ENCODE measurements around the gene GRIN3B.

The GRIN3B gene

GRCh38 chr19:960601-960938 lies 39.6 kb upstream of the GRIN3B start:
- Histone ChIP-seq H2AFZ (ENCODE audit: low read depth, low read length) (no peak overlapping the region), H3K4me3 (ENCODE audit: low read length) (no peak overlapping the region), H3K36me3 (ENCODE audit: insufficient read depth, low read length) (peaks cover 28% of the 10 kb centered on the region), H3K9me3 (ENCODE audit: low read length) (peaks cover 9% of the 10 kb centered on the region), H3K27me3 (ENCODE audit: insufficient read depth, low read length) (no peaks in the 10 kb centered on the region), H3K4me1 (ENCODE audit: insufficient read depth, low read length) (peaks cover 15% of the 10 kb centered on the region)

GRCh38 chr19:961866-962620 lies 38.2 kb upstream of the GRIN3B start:
- peaks cover 14% of the 10 kb centered on the region for H3K9me3 ChIP-seq (ENCODE audit: low read length)
- H3K36me3 ChIP-seq (ENCODE audit: insufficient read depth, low read length): peaks cover 35% of the 10 kb centered on the region

GRCh38 chr19:962683-963400 lies 37.4 kb upstream of the GRIN3B start:
- Histone ChIP-seq H2AFZ (ENCODE audit: low read depth, low read length) (no peak overlapping the region), H3K4me1 (ENCODE audit: insufficient read depth, low read length) (peaks cover 3% of the 10 kb centered on the region), H3K4me3 (ENCODE audit: low read length) (no peak overlapping the region), H3K9me3 (ENCODE audit: low read length) (peaks cover 14% of the 10 kb centered on the region), H3K36me3 (ENCODE audit: insufficient read depth, low read length) (peaks cover 40% of the 10 kb centered on the region), H3K27me3 (ENCODE audit: insufficient read depth, low read length) (no peaks in the 10 kb centered on the region)

More at GRCh38 chr19:961866-962620, 38.2 kb upstream of the GRIN3B start:
- Histone ChIP-seq H3K4me1 (ENCODE audit: insufficient read depth, low read length) (peaks cover 3% of the 10 kb centered on the region), H3K27me3 (ENCODE audit: insufficient read depth, low read length) (no peaks in the 10 kb centered on the region), H3K4me3 (ENCODE audit: low read length) (no peak overlapping the region), H2AFZ (ENCODE audit: low read depth, low read length) (no peak overlapping the region)

GRCh38 chr19:963486-963951 lies 36.7 kb upstream of the GRIN3B start:
- H2AFZ ChIP-seq (ENCODE audit: low read depth, low read length): no peak overlapping the region
- H3K9me3 ChIP-seq (ENCODE audit: low read length): peaks cover 17% of the 10 kb centered on the region
- H3K27me3 ChIP-seq (ENCODE audit: insufficient read depth, low read length): no peaks in the 10 kb centered on the region
- H3K36me3 ChIP-seq (ENCODE audit: insufficient read depth, low read length): peaks cover 44% of the 10 kb centered on the region
- peaks cover 3% of the 10 kb centered on the region for H3K4me1 ChIP-seq (ENCODE audit: insufficient read depth, low read length)
- no peak overlapping the region for H3K4me3 ChIP-seq (ENCODE audit: low read length)

- H2AFZ ChIP-seq (ENCODE audit: low read depth, low read length): no peak overlapping the region
- peaks cover 50% of the 10 kb centered on the region for H3K36me3 ChIP-seq (ENCODE audit: insufficient read depth, low read length)
- H3K27me3 ChIP-seq (ENCODE audit: insufficient read depth, low read length): no peaks in the 10 kb centered on the region
- H3K4me1 ChIP-seq (ENCODE audit: insufficient read depth, low read length): peaks cover 3% of the 10 kb centered on the region
- H3K4me3 ChIP-seq (ENCODE audit: low read length): no peak overlapping the region
- peaks cover 21% of the 10 kb centered on the region for H3K9me3 ChIP-seq (ENCODE audit: low read length)
Measured at GRCh38 chr19:964116-964520, 36.1 kb upstream of the GRIN3B start.

- Histone ChIP-seq H3K36me3 (ENCODE audit: insufficient read depth, low read length) (peaks cover 57% of the 10 kb centered on the region), H3K4me1 (ENCODE audit: insufficient read depth, low read length) (peaks cover 3% of the 10 kb centered on the region), H3K9me3 (ENCODE audit: low read length) (peaks cover 25% of the 10 kb centered on the region), H2AFZ (ENCODE audit: low read depth, low read length) (no peak overlapping the region), H3K27me3 (ENCODE audit: insufficient read depth, low read length) (no peaks in the 10 kb centered on the region), H3K4me3 (ENCODE audit: low read length) (no peak overlapping the region)
Measured at GRCh38 chr19:964761-965694, 35.2 kb upstream of the GRIN3B start.

GRCh38 chr19:966485-967088 lies 33.6 kb upstream of the GRIN3B start:
- no peak overlapping the region for H2AFZ ChIP-seq (ENCODE audit: low read depth, low read length)
- no peaks in the 10 kb centered on the region for H3K27me3 ChIP-seq (ENCODE audit: insufficient read depth, low read length)
- H3K36me3 ChIP-seq (ENCODE audit: insufficient read depth, low read length): peaks cover 67% of the 10 kb centered on the region
- H3K4me1 ChIP-seq (ENCODE audit: insufficient read depth, low read length): no peaks in the 10 kb centered on the region
- H3K4me3 ChIP-seq (ENCODE audit: low read length): no peak overlapping the region
- H3K9me3 ChIP-seq (ENCODE audit: low read length): peaks cover 35% of the 10 kb centered on the region

- H3K4me3 ChIP-seq (ENCODE audit: low read length): no peak overlapping the region
- H3K27me3 ChIP-seq (ENCODE audit: insufficient read depth, low read length): no peaks in the 10 kb centered on the region
- H3K9me3 ChIP-seq (ENCODE audit: low read length): peaks cover 29% of the 10 kb centered on the region
- no peaks in the 10 kb centered on the region for H3K4me1 ChIP-seq (ENCODE audit: insufficient read depth, low read length)
- H2AFZ ChIP-seq (ENCODE audit: low read depth, low read length): no peak overlapping the region
- peaks cover 49% of the 10 kb centered on the region for H3K36me3 ChIP-seq (ENCODE audit: insufficient read depth, low read length)
Measured at GRCh38 chr19:970695-971094, 29.5 kb upstream of the GRIN3B start.

GRCh38 chr19:971795-972194 lies 28.4 kb upstream of the GRIN3B start:
- H3K4me3 ChIP-seq (ENCODE audit: low read length): no peak overlapping the region
- H3K9me3 ChIP-seq (ENCODE audit: low read length): peaks cover 24% of the 10 kb centered on the region
- H3K36me3 ChIP-seq (ENCODE audit: insufficient read depth, low read length): peaks cover 44% of the 10 kb centered on the region
- no peak overlapping the region for H2AFZ ChIP-seq (ENCODE audit: low read depth, low read length)
- no peaks in the 10 kb centered on the region for H3K27me3 ChIP-seq (ENCODE audit: insufficient read depth, low read length)
- H3K4me1 ChIP-seq (ENCODE audit: insufficient read depth, low read length): no peaks in the 10 kb centered on the region

- Histone ChIP-seq H3K27me3 (ENCODE audit: insufficient read depth, low read length) (no peaks in the 10 kb centered on the region), H3K4me3 (ENCODE audit: low read length) (no peak overlapping the region), H3K9me3 (ENCODE audit: low read length) (peaks cover 24% of the 10 kb centered on the region), H3K4me1 (ENCODE audit: insufficient read depth, low read length) (no peaks in the 10 kb centered on the region), H2AFZ (ENCODE audit: low read depth, low read length) (no peak overlapping the region), H3K36me3 (ENCODE audit: insufficient read depth, low read length) (peaks cover 40% of the 10 kb centered on the region)
Measured at GRCh38 chr19:972281-972680, 27.9 kb upstream of the GRIN3B start.

GRCh38 chr19:973726-974563 lies 26.3 kb upstream of the GRIN3B start:
- no peak overlapping the region for H2AFZ ChIP-seq (ENCODE audit: low read depth, low read length)
- no peak overlapping the region for H3K4me3 ChIP-seq (ENCODE audit: low read length)
- H3K27me3 ChIP-seq (ENCODE audit: insufficient read depth, low read length): no peaks in the 10 kb centered on the region
- no peaks in the 10 kb centered on the region for H3K4me1 ChIP-seq (ENCODE audit: insufficient read depth, low read length)
- peaks cover 29% of the 10 kb centered on the region for H3K36me3 ChIP-seq (ENCODE audit: insufficient read depth, low read length)
- H3K9me3 ChIP-seq (ENCODE audit: low read length): peaks cover 18% of the 10 kb centered on the region

All from neuron (in vitro differentiated cells).